ENCODE measurements around the gene COL27A1. TPM values are rescaled to one million over a fixed set of nuclear protein-coding genes. Genes with fewer than 3 reads are reported as not detected.

Gene COL27A1
- polyA plus RNA-seq, 1 donor (not counting 4 experiments of a cell fraction or from before 2014, with no cell fraction given), result 14.0 TPM

DNA sequence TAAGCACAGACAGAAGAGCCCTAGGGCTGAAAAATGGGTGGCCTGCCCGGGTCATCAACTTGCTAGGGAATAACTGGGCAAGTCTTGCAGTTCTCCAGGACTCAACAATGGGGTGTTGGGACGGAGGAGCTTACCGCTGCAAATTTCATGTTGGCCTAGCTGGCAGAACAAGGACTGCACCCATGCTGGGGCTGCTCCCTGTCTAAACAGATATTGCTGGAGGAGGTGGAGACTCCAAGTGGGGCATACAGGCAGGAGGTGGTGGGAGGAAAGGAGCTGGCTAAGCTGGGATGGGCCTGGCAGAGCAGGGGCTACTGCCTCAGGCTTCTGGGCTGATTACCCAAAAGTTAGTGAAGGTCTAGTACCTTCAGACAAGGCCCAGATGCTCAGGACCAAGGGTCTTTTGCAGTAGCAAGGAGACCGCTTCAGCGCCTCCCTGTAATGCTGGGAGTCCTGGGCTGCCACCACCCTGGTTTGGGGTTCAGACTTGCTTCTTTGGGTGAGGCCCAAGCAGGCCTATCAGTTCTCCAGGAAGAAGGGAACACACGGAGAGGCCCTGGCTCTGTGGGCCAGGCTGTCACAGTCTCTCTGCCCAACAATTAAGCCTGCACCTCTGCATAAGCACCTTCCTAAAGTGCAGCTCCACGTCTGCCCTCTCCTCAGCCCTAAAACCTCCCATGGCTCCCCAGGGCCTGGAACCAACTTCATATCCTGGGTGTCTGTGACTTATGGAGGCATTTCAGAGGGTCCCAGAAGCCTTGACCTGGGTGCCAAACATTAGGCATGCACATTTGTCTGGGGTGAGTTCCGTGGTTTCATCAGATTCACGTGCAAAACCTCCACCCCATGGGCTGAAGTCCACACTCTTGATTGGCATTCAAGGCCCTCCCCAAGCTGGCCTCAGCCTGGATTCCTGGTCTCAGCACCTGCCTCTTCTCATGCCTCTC is 32.0 kb upstream of the COL27A1 start:
- Histone ChIP-seq H3K79me2 (ENCODE audit: control insufficient read depth, insufficient read depth, low read length) (no peaks in the 10 kb centered on the region), H3K27ac (ENCODE audit: control insufficient read depth, insufficient read depth, low read length) (no peak overlapping the region), H3K4me3 (ENCODE audit: control insufficient read depth in 2 of 3, extremely low read depth in 1 of 3, insufficient read depth in 2 of 3, low read depth in 1 of 3, low read length in 3 of 3) (no peak overlapping the region), H2AFZ (ENCODE audit: control insufficient read depth, low read length) (no peak overlapping the region), H3K9me3 (ENCODE audit: control insufficient read depth, low read depth, low read length) (no peaks in the 10 kb centered on the region), H3K4me2 (ENCODE audit: control insufficient read depth, extremely low read depth, insufficient read depth, low read depth, low read length) (no peak overlapping the region), H3K4me1 (ENCODE audit: control insufficient read depth, extremely low read depth, insufficient read depth, low read length) (no peaks in the 10 kb centered on the region), H3K36me3 (ENCODE audit: control insufficient read depth in 2 of 2, extremely low read depth in 1 of 2, insufficient read depth in 2 of 2, low read length in 2 of 2) (no peaks in the 10 kb centered on the region), H3K9me1 (ENCODE audit: control insufficient read depth, extremely low read depth, insufficient read depth, low read length) (no peaks in the 10 kb centered on the region), H3K27me3 (ENCODE audit: control insufficient read depth, extremely low read depth, insufficient read depth, low read length) (peaks cover 36% of the 10 kb centered on the region), H4K20me1 (ENCODE audit: control insufficient read depth, extremely low read depth, insufficient read depth, low read length) (no peaks in the 10 kb centered on the region), H3K9ac (ENCODE audit: control insufficient read depth, extremely low read depth, insufficient read depth, low read length) (no peak overlapping the region)
- FAIRE-seq (no peak), DNase-seq (ENCODE audit: low read depth, low spot score) (no peak)
- dilution Hi-C loops (cut with MboI; ENCODE audit: extremely low pct_ligation_motif_present, low sequenced_read_pairs), result no loop called here
- TF ChIP-seq EZH2 (IDR thresholded peaks at IDR 0.05; ENCODE audit: low read length), result no peak
- TF ChIP-seq, protein P1, sequence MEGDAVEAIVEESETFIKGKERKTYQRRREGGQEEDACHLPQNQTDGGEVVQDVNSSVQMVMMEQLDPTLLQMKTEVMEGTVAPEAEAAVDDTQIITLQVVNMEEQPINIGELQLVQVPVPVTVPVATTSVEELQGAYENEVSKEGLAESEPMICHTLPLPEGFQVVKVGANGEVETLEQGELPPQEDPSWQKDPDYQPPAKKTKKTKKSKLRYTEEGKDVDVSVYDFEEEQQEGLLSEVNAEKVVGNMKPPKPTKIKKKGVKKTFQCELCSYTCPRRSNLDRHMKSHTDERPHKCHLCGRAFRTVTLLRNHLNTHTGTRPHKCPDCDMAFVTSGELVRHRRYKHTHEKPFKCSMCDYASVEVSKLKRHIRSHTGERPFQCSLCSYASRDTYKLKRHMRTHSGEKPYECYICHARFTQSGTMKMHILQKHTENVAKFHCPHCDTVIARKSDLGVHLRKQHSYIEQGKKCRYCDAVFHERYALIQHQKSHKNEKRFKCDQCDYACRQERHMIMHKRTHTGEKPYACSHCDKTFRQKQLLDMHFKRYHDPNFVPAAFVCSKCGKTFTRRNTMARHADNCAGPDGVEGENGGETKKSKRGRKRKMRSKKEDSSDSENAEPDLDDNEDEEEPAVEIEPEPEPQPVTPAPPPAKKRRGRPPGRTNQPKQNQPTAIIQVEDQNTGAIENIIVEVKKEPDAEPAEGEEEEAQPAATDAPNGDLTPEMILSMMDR (optimal IDR thresholded peaks at IDR 0.05 in 1 of 3, IDR thresholded peaks at IDR 0.05 in 1 of 3, conservative IDR thresholded peaks at IDR 0.05 in 1 of 3; ENCODE audit: extremely low read depth in 1 of 3, insufficient read depth in 2 of 3, low read length in 3 of 3), result no peak

DNA sequence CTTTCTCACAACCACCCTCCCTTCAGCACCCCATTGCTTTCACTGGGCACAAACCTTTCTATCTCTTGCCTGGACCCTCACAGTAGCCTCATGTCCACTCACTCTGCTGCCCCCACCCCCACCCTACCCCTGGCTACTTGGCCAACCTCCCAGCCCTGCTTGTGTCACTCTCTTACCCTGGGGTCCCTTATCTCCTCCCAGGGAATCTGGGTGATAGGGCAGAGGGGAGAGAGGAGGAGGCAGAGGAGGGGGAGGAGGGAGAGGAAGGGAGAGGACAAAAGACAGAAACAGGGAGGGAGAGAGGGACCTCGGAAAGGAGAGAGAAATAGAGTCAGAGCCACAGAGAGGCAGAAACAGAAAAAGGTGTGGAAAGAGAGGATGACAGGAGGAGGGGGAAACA is 31.2 kb upstream of the COL27A1 start:
- Histone ChIP-seq H3K9ac (ENCODE audit: control insufficient read depth, extremely low read depth, insufficient read depth, low read length) (no peak overlapping the region), H3K4me2 (ENCODE audit: control insufficient read depth, extremely low read depth, insufficient read depth, low read depth, low read length) (no peak overlapping the region), H3K9me3 (ENCODE audit: control insufficient read depth, low read depth, low read length) (no peaks in the 10 kb centered on the region), H3K79me2 (ENCODE audit: control insufficient read depth, insufficient read depth, low read length) (no peaks in the 10 kb centered on the region), H3K27me3 (ENCODE audit: control insufficient read depth, extremely low read depth, insufficient read depth, low read length) (peaks cover 33% of the 10 kb centered on the region), H3K4me1 (ENCODE audit: control insufficient read depth, extremely low read depth, insufficient read depth, low read length) (no peaks in the 10 kb centered on the region), H3K36me3 (ENCODE audit: control insufficient read depth in 2 of 2, extremely low read depth in 1 of 2, insufficient read depth in 2 of 2, low read length in 2 of 2) (no peaks in the 10 kb centered on the region), H3K27ac (ENCODE audit: control insufficient read depth, insufficient read depth, low read length) (no peak overlapping the region), H3K4me3 (ENCODE audit: control insufficient read depth in 2 of 3, extremely low read depth in 1 of 3, insufficient read depth in 2 of 3, low read depth in 1 of 3, low read length in 3 of 3) (no peak overlapping the region), H2AFZ (ENCODE audit: control insufficient read depth, low read length) (no peak overlapping the region), H4K20me1 (ENCODE audit: control insufficient read depth, extremely low read depth, insufficient read depth, low read length) (no peaks in the 10 kb centered on the region), H3K9me1 (ENCODE audit: control insufficient read depth, extremely low read depth, insufficient read depth, low read length) (no peaks in the 10 kb centered on the region)
- FAIRE-seq (no peak), DNase-seq (ENCODE audit: low read depth, low spot score) (no peak)
- TF ChIP-seq, protein P1 (optimal IDR thresholded peaks at IDR 0.05 in 1 of 3, IDR thresholded peaks at IDR 0.05 in 1 of 3, conservative IDR thresholded peaks at IDR 0.05 in 1 of 3; ENCODE audit: extremely low read depth in 1 of 3, insufficient read depth in 2 of 3, low read length in 3 of 3), result no peak
- dilution Hi-C loops (cut with MboI; ENCODE audit: extremely low pct_ligation_motif_present, low sequenced_read_pairs), result no loop called here

Data from keratinocyte (primary cell).